K562 (cell line): Measurements from ENCODE around the gene SLC17A1. TPM values are rescaled to one million over a fixed set of nuclear protein-coding genes. Genes with fewer than 3 reads are reported as not detected.

Experiments
- ATAC-seq: fragments of 200-7000 bp; cut with Tn5 transposase; 3 replicates; pipeline ENCODE4 v1.9.1; 2020; ENCODE audit warnings: moderate library complexity
- BruUV-seq: library from RNA; stranded (reverse); fragments of 400-500 nt; replicated peaks from 2 replicates; lab custom pipeline; 2021; lab: Mats Ljungman, UMichigan
- CTCF ChIA-PET: fragments of 300-600 bp; formaldehyde crosslinking; extraction: SDS; loops from one replicate; lab custom pipeline; 2021; ENCODE audit warnings: low intra/inter-chr PET ratio; lab: Yijun Ruan, JAX
- POLR2A ChIA-PET: fragments of 300-600, 350-650 bp; sonication (Branson Sonifier 250); formaldehyde crosslinking; extraction: SDS; loops from one replicate; lab custom pipeline; 2021; ENCODE audit warnings: antibody characterized with exemption, inconsistent platforms; lab: Yijun Ruan, JAX
- DNase-seq, 4 experiments: peaks; one replicate each; pipeline versions ENCODE4 v3.0.0 to v3.0.0-alpha.2; 2011 to 2018; ENCODE audit warnings: low spot score in 3 of 4, mixed read lengths in 3 of 4; ENCODE audit errors: extremely low read depth in 1 of 4
- FAIRE-seq: peaks from 2 replicates; lab custom pipeline; 2011; peaks lifted over from hg19 to GRCh38; lab: Jason Lieb, UNC
- H2AFZ ChIP-seq: 2 replicates; pipeline ENCODE4 v1.6.0; 2011; ENCODE audit warnings: low read depth, low read length, control low read depth, inconsistent platforms
- H3K27ac ChIP-seq: fragments of 200-600 bp; 3 replicates; pipeline ENCODE4 v1.8.0; 2011; ENCODE audit warnings: low read depth, mild to moderate bottlenecking, control low read depth, inconsistent platforms, low read length, moderate library complexity, mixed read lengths; ENCODE audit errors: extremely low read depth
- H3K27me3 ChIP-seq, 2 experiments: fragments of 300-600 bp in 1 of 2; 2 replicates in 1 of 2; 3 replicates in 1 of 2; pipeline versions ENCODE4 v1.6.0 to v1.8.0; 2011; ENCODE audit warnings: inconsistent platforms in 2 of 2, low read length in 2 of 2, mild to moderate bottlenecking in 1 of 2, mixed read lengths in 1 of 2, moderate library complexity in 1 of 2; ENCODE audit not compliant: control insufficient read depth in 2 of 2, insufficient read depth in 2 of 2
- H3K36me3 ChIP-seq: fragments of 300-600 bp; 3 replicates; pipeline ENCODE4 v1.8.0; 2011; ENCODE audit warnings: mild to moderate bottlenecking, low read length, inconsistent platforms; ENCODE audit not compliant: control insufficient read depth, insufficient read depth
- H3K4me1 ChIP-seq, 2 experiments: fragments of 200-600 bp in 1 of 2; replicated peaks in 1 of 2; 2 replicates in 1 of 2; 3 replicates in 1 of 2; pipeline versions ENCODE4 v1.5.1 to v1.8.0; 2011; ENCODE audit warnings: inconsistent platforms in 2 of 2, low read length in 2 of 2, mild to moderate bottlenecking in 1 of 2, mixed read lengths in 1 of 2, moderate library complexity in 1 of 2; ENCODE audit not compliant: control insufficient read depth in 2 of 2, insufficient read depth in 2 of 2
- H3K4me2 ChIP-seq: 2 replicates; pipeline ENCODE4 v1.6.1; 2011; ENCODE audit warnings: low read length, control low read depth, inconsistent platforms, mixed read lengths; ENCODE audit not compliant: insufficient read depth
- H3K4me3 ChIP-seq: fragments of 200-600 bp; sonication (generic), shearing (Covaris generic); 2 replicates; pipeline ENCODE4 v1.5.1; 2016; ENCODE audit warnings: control low read depth, inconsistent platforms
- H3K79me2 ChIP-seq: fragments of 200-600 bp; 3 replicates; pipeline ENCODE4 v1.8.0; 2011; ENCODE audit warnings: low read length, inconsistent platforms; ENCODE audit not compliant: control insufficient read depth, insufficient read depth
- H3K9ac ChIP-seq, 2 experiments: 2 replicates each; pipeline versions ENCODE4 v1.6.0 to v1.6.1; 2011; ENCODE audit warnings: low read depth in 2 of 2, low read length in 2 of 2, control low read depth in 1 of 2, inconsistent platforms in 1 of 2, mild to moderate bottlenecking in 1 of 2, mixed read lengths in 1 of 2; ENCODE audit not compliant: insufficient read depth in 1 of 2
- H3K9me1 ChIP-seq: one replicate; pipeline ENCODE4 v1.6.0; 2011; ENCODE audit warnings: inconsistent platforms, mild to moderate bottlenecking, low read length, moderate library complexity; ENCODE audit not compliant: control insufficient read depth, insufficient read depth
- H3K9me3 ChIP-seq: replicated peaks from 2 replicates; pipeline ENCODE4 v1.5.1; 2011; ENCODE audit warnings: low read depth, low read length, inconsistent platforms; ENCODE audit not compliant: control insufficient read depth, insufficient read depth
- H4K20me1 ChIP-seq: replicated peaks from 2 replicates; pipeline ENCODE4 v1.6.1; 2011; ENCODE audit warnings: low read length, inconsistent platforms, mixed read lengths; ENCODE audit not compliant: control insufficient read depth, insufficient read depth
- ARID1B ChIP-seq: fragments of 450-650 bp; IDR thresholded peaks from 2 replicates; pipeline ENCODE4 v1.6.1; 2016; ENCODE audit warnings: antibody characterized with exemption, mild to moderate bottlenecking, inconsistent platforms
- BCL6 ChIP-seq: fragments of 250-450 bp; sonication (Bioruptor Pico); IDR thresholded peaks from 2 replicates; pipeline ENCODE4 v1.4.0; 2020
- CEBPG ChIP-seq, 3 experiments: fragments of 200-800 bp in 1 of 3; sonication (Bioruptor generic) in 1 of 3; sonication (generic) in 1 of 3; formaldehyde crosslinking in 1 of 3; IDR thresholded peaks in 2 of 3; conservative IDR thresholded peaks in 1 of 3; 2 replicates each; pipeline versions ENCODE4 v1.6.1 to v1.8.0; 2016 to 2022; ENCODE audit warnings: missing compliant biosample characterization in 2 of 3, missing genetic modification characterization in 2 of 3, mild to moderate bottlenecking in 1 of 3, missing genetic modification reagents in 1 of 3
- DPF2 ChIP-seq: fragments of 450-650 bp; IDR thresholded peaks from 2 replicates; pipeline ENCODE4 v1.6.1; 2016
- EGR1 ChIP-seq: fragments of 450-650 bp; conservative IDR thresholded peaks from 2 replicates; pipeline ENCODE4 v1.6.1; 2017; ENCODE audit warnings: mild to moderate bottlenecking
- EZH2 ChIP-seq: IDR thresholded peaks from 2 replicates; pipeline ENCODE4 v1.6.1; 2012; ENCODE audit warnings: low read depth, mild to moderate bottlenecking, inconsistent platforms, low read length, borderline replicate concordance
- ZMIZ1 ChIP-seq, 2 experiments: fragments of 150-350 bp in 1 of 2; IDR thresholded peaks; 2 replicates each; pipeline ENCODE4 v1.6.1; 2012 to 2016; ENCODE audit warnings: low read depth in 2 of 2, low read length in 2 of 2, mild to moderate bottlenecking in 1 of 2, moderate library complexity in 1 of 2
- ZNF23 ChIP-seq: fragments of 250-450 bp; sonication (Bioruptor Pico); IDR thresholded peaks from 2 replicates; pipeline ENCODE4 v1.4.0; 2020; ENCODE audit warnings: mild to moderate bottlenecking
- WGBS: fragments of 100-300 bp; shearing (Covaris generic); methylation state at CpG from one replicate; pipeline ENCODE4 v1.1.6; 2016; ENCODE audit warnings: low coverage, mixed read lengths; ENCODE audit not compliant: insufficient coverage; ENCODE audit errors: missing lambda C conversion rate; 5-methylcytosine and 5-hydroxymethylcytosine counted together
- in situ Hi-C: fragments of 300-500 bp; cut with MboI; formaldehyde crosslinking; loops from 4 replicates; pipeline ENCODE4 v1.15.0; 2018; ENCODE audit warnings: inconsistent platforms, mixed read lengths
- intact Hi-C: fragments of 100-400 bp; cut with micrococcal nuclease; formaldehyde crosslinking; loops from 2 replicates; pipeline ENCODE4 v1.14.2; 2022
- polyA plus RNA-seq, 8 experiments: library from polyadenylated mRNA; depleted of rRNA in 4 of 8; stranded (reverse) in 5 of 8; unstranded in 3 of 8; fragments of >200 nt; fragmentation: Nextera tagmentation in 2 of 8; fragmentation: Illumina TruSeq in 1 of 8; extraction: Ambion mirVana in 2 of 8; extraction: Trizol in 1 of 8; gene quantifications; 2 replicates each; pipeline versions ENCODE4 v1.2.1 to v1.2.3, GENCODE V29; 2011 to 2014; ENCODE audit warnings: inconsistent platforms in 1 of 8, missing spikeins in 1 of 8
- total RNA-seq, 7 experiments: library from RNA; depleted of rRNA in 6 of 7; stranded (reverse); fragments of >200 nt in 6 of 7; fragmentation: Illumina TruSeq in 2 of 7; extraction: Trizol in 2 of 7; gene quantifications; 2 replicates each; pipeline versions ENCODE4 v1.2.1 to v1.2.3, GENCODE V29; 2011 to 2021; ENCODE audit warnings: low replicate concordance in 1 of 7
- TF ChIP-seq, protein P1 (sequence below), 2 experiments: IDR thresholded peaks; 2 replicates each; pipeline ENCODE4 v1.6.1; 2011; ENCODE audit warnings: borderline replicate concordance in 1 of 2, control low read depth in 1 of 2, low read depth in 1 of 2, low read length in 1 of 2, mild to moderate bottlenecking in 1 of 2, mixed read lengths in 1 of 2, moderate library complexity in 1 of 2; ENCODE audit not compliant: insufficient read depth in 1 of 2, insufficient read length in 1 of 2, poor library complexity in 1 of 2, severe bottlenecking in 1 of 2; ENCODE audit errors: extremely low read depth in 1 of 2
- TF ChIP-seq, protein P2 (sequence below), 2 experiments: IDR thresholded peaks; 2 replicates each; pipeline ENCODE4 v1.6.1; 2012; ENCODE audit warnings: improper control_type of control experiment in 2 of 2, low read depth in 2 of 2, low read length in 2 of 2, borderline replicate concordance in 1 of 2
- TF ChIP-seq, protein P3 (sequence below): fragments of 250-450 bp; sonication (Bioruptor Pico); IDR thresholded peaks from 2 replicates; pipeline ENCODE4 v1.8.0; 2022; ENCODE audit warnings: moderate library complexity, mild to moderate bottlenecking, inconsistent platforms
- TF ChIP-seq, protein P4 (sequence below): sonication (generic); formaldehyde crosslinking; IDR thresholded peaks from 2 replicates; pipeline ENCODE4 v1.8.1; 2022; ENCODE audit warnings: missing genetic modification reagents

SLC17A1 gene
- total and polyA plus RNA-seq, 9 of the 15 experiments (the other 6 are each of a cell fraction or from before 2014, with no cell fraction given) = not detected

DNA sequence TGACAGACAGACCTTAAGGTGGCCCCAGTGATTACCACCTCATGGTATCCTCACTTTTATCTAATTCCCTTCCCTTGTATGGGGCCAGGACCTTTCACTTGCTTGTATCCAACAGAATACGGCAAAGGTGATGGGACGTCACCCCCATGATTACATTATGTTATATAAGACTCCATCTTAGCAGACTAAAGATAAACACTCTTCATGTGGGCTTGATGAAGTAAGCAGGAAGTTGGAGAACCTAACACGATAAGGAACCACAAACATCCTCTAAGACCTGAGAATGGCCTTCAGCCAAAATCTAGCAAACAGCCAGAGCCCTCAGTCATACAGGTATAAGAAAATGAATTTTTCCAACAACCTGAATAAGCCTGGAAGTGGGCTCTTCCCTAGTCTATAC, 34.2 kb upstream of the SLC17A1 start:
- ChIA-PET POLR2A (no interaction called here), CTCF (no interaction called here)
- H3K36me3 ChIP-seq = no peaks in the 10 kb centered on the region
- H3K9me1 ChIP-seq = no peaks in the 10 kb centered on the region
- WGBS = 0% methylated on average over 3 of the region's 3 CpGs
- DNase-seq (peak in 2 of 4 experiments; percentile 14 to 30), FAIRE-seq (peak; percentile 70), ATAC-seq (peak; percentile 83)
- H2AFZ ChIP-seq = peak overlapping the region; percentile 25; the same call in 1 of the 2 replicates
- intact Hi-C loops = no loop called here
- H3K4me1 ChIP-seq = peaks cover 0 to 14% of the 10 kb centered on the region in 2 experiments; a peak in 3 of 5 replicates
- H3K4me3 ChIP-seq = no peak overlapping the region
- H3K9ac ChIP-seq = no peak overlapping the region
- H3K79me2 ChIP-seq = no peaks in the 10 kb centered on the region
- no peaks in the 10 kb centered on the region for H3K9me3 ChIP-seq
- BruUV-seq = no TSS peak
- H3K27ac ChIP-seq = 0 out of 3 replicates have a peak overlapping the region, but pooled peaks have one; percentile 8
- in situ Hi-C loops = no loop called here
- no peaks in the 10 kb centered on the region for H3K27me3 ChIP-seq
- no peaks in the 10 kb centered on the region for H4K20me1 ChIP-seq
- peak overlapping the region; percentile 48 for H3K4me2 ChIP-seq
- TF ChIP-seq, protein P1, sequence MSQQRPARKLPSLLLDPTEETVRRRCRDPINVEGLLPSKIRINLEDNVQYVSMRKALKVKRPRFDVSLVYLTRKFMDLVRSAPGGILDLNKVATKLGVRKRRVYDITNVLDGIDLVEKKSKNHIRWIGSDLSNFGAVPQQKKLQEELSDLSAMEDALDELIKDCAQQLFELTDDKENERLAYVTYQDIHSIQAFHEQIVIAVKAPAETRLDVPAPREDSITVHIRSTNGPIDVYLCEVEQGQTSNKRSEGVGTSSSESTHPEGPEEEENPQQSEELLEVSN (IDR thresholded peaks at IDR 0.05; ENCODE audit: borderline replicate concordance in 1 of 2, extremely low read depth in 1 of 2, insufficient read depth in 1 of 2, insufficient read length in 1 of 2, low read depth in 1 of 2, low read length in 1 of 2, poor library complexity in 1 of 2, severe bottlenecking in 1 of 2) = no peak
- TF ChIP-seq BCL6 (CRISPR knock-in tag) (no peak), CEBPG (CRISPR knock-in tag; IDR thresholded peaks at IDR 0.05) (no peak), CEBPG (tag; conservative IDR thresholded peaks at IDR 0.05 in 1 of 2, IDR thresholded peaks at IDR 0.05 in 1 of 2) (peak; percentile 47 to 66; a peak in 3 of 4 replicates), ARID1B (peak; percentile 76), ZNF23 (CRISPR knock-in tag) (no peak), EGR1 (no peak), DPF2 (peak; percentile 63; the same call in 1 of the 2 replicates), EZH2 (no peak), ZMIZ1 (IDR thresholded peaks at IDR 0.05; ENCODE audit: low read depth in 2 of 2, low read length in 2 of 2) (no peak)
- TF ChIP-seq, protein P2, sequence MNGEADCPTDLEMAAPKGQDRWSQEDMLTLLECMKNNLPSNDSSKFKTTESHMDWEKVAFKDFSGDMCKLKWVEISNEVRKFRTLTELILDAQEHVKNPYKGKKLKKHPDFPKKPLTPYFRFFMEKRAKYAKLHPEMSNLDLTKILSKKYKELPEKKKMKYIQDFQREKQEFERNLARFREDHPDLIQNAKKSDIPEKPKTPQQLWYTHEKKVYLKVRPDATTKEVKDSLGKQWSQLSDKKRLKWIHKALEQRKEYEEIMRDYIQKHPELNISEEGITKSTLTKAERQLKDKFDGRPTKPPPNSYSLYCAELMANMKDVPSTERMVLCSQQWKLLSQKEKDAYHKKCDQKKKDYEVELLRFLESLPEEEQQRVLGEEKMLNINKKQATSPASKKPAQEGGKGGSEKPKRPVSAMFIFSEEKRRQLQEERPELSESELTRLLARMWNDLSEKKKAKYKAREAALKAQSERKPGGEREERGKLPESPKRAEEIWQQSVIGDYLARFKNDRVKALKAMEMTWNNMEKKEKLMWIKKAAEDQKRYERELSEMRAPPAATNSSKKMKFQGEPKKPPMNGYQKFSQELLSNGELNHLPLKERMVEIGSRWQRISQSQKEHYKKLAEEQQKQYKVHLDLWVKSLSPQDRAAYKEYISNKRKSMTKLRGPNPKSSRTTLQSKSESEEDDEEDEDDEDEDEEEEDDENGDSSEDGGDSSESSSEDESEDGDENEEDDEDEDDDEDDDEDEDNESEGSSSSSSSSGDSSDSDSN (IDR thresholded peaks at IDR 0.05; ENCODE audit: borderline replicate concordance in 1 of 2, low read depth in 2 of 2, low read length in 2 of 2) = no peak
- TF ChIP-seq, protein P3, sequence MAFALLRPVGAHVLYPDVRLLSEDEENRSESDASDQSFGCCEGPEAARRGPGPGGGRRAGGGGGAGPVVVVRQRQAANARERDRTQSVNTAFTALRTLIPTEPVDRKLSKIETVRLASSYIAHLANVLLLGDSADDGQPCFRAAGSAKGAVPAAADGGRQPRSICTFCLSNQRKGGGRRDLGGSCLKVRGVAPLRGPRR (CRISPR knock-in tag) = no peak
- TF ChIP-seq, protein P4, sequence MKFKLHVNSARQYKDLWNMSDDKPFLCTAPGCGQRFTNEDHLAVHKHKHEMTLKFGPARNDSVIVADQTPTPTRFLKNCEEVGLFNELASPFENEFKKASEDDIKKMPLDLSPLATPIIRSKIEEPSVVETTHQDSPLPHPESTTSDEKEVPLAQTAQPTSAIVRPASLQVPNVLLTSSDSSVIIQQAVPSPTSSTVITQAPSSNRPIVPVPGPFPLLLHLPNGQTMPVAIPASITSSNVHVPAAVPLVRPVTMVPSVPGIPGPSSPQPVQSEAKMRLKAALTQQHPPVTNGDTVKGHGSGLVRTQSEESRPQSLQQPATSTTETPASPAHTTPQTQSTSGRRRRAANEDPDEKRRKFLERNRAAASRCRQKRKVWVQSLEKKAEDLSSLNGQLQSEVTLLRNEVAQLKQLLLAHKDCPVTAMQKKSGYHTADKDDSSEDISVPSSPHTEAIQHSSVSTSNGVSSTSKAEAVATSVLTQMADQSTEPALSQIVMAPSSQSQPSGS (CRISPR knock-in tag) = no peak
